Measurements from ENCODE around the gene SLC2A1.

SLC2A1 gene

GRCh38 chr1:42940851-42941639, 17.6 kb downstream of the SLC2A1 start:
- DNase-seq: no peak

GRCh38 chr1:42938645-42939615, 19.7 kb downstream of the SLC2A1 start:
- no peak for DNase-seq

GRCh38 chr1:42937836-42938644, 20.6 kb downstream of the SLC2A1 start:
- DNase-seq: no peak

DNA sequence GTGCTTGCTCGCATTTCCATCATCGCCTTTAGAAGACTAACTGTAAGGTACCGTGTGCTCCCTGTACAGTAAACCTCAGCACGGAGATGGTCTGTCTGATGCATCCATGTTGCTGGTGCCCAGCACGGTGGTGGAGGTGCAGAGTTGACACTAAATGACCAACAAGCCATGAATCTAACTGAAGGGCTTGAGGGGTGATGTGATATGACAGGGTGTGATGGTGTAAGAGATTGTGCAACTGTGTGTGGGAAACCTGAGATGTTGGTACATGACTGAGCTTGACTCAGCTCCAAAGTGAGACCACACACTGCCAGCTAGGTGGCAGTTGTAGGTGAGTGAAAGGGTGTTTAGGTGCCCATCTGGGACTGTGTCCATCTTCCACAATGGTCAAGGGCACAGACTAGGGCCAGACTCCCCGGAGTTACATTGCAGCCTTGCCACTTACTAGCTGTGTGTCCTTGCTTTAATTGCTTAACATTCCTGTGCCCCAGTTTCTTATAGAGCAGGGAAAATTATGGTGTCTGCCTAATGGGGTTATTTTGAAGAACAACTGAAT, 21.4 kb downstream of the SLC2A1 start:
- DNase-seq: no peak

DNA sequence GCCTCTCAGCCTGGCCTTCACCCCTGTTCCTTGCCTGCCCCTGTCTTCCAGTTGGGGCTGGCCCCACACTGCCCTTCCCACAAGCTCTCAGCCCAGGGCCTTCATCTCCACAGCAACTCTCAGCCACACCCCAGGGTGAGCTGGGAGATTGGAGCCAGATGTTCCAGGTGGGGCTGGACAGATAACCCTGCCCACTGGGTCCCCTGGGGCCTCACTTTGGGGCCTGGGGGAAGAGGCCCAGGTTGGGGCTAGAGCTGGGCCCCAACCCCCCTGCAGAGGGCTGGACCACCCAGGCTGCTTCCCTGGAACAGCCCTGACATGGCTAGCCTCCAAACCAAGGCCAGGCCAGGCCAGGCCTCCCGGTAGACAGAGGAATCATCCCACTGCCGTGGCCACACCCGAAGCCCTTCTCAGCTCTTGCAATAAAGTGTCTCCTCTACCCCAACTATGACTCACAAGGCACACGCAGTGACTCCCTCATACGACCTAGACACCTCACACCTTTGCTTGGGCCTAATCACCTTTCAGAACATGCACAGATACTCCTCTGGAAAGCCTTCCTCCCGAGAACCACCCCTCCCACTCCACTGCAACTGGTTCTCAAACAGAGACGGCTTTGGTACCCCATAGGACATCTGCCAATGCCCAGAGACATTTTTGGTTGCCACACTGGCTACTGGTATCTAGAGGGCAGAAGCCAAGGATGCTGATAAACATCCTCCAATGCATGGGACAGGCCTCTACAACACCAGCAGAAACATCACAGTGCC, 22.2 kb downstream of the SLC2A1 start:
- DNase-seq: no peak

GRCh38 chr1:42935971-42936308, 22.7 kb downstream of the SLC2A1 start:
- no peak for DNase-seq

- no peak for DNase-seq
Measured at GRCh38 chr1:42935313-42935895, 23.3 kb downstream of the SLC2A1 start.

DNA sequence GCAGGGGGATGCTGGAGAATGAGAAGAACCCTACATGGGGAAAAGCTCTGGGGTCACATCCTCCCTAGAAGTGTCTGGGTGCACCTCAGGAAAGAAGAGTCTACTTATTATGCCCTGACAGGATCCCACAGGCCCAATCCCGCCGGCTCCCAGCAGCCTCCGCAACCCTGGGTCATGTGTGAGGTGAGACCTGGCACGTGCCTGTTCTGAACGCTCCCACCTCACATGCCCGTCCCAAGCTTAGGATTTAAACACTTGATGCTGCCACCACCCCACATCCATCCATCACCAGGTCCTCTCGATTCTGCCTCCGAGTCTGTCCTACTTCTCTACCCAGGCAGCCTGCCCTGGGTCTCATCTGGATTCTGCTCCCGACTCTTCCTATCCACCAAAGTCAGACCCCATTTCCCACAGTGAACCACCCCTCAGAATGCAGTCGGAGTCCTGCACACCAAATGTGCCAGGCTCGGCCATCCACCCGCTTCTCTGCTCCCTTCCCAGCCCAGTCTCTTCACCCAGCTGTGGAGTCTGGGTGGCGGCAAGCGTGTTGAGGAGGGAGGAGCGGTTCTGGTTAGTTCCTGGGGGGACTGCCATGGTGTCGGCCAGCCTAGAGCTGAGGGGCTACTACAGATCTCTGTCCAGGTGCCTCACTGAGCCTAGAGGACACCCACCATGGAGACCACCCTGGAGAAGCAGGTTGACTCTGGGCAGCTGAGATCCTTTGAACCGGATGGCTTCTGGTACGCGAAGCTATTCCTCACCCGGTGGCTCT, 23.9 kb downstream of the SLC2A1 start:
- no peak for DNase-seq

DNA sequence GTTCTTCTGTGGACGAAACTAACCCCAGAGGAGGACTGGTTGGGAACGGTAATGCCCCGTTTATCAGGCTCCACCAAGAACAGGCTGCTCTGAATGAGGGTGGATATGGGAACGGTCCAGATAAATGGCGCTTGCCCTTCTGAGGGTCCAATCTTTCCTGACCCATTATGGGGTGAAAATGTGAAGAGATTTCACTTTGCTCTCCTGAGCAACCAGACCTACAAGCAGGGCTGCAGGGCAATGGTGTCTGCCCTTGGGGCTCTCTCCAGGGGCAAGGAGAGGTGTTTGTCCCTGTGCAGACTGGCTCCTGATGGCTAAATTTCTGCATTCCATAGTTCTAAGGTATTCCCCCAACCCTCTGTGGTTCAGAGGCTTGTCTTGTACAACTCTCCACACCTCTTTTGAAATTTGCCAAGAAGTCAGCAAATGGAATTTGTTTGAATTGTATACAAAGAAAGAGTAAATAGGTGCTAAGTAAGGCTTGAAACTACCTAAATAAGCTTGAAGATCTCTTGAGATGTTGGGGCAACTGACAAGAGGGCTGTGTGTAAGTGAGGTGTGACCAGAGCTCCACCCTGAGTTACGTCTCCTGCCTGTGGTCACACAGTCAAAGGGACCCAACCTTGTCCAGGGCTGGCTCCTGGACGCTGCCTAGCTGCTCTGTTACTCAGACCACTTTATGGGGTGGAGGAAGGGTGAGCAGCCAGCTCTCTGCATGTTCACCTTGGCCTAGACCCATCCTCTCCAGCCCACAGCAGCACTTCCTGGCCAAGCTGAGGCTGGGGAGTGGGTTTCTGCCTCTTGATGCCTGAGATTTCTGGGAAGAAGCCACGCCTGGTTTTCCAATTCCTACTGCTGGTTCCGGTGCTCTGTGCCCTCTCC, 24.8 kb downstream of the SLC2A1 start:
- no peak for DNase-seq

GRCh38 chr1:42933060-42933586, 25.5 kb downstream of the SLC2A1 start:
- no peak for DNase-seq

GRCh38 chr1:42932442-42932941, 26.2 kb downstream of the SLC2A1 start:
- no peak for DNase-seq

DNA sequence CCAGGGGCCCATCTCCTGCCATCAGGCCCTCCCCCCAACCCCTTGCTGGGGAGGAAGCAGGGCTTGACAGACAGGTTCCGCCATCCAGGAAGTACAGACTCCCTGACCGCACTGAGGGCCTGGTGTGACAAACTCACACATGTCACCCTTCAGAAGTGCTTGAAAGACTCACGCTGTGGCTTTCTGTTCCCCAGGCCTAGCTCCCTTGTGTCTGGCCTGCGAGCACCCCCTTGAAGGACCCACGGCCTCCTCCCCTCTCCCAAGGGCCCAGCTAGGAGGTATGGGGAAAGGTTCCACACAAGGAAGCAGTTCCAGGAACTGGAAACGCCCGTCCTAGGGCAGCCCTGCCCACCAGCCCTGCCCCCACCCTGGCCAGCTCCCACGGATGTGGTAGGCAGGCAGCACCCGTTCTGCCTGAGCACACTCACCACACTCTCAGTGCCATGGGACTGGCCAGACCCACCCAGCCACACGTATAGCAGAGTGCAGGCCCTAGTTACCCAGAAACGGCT, 26.7 kb downstream of the SLC2A1 start:
- DNase-seq: no peak

DNA sequence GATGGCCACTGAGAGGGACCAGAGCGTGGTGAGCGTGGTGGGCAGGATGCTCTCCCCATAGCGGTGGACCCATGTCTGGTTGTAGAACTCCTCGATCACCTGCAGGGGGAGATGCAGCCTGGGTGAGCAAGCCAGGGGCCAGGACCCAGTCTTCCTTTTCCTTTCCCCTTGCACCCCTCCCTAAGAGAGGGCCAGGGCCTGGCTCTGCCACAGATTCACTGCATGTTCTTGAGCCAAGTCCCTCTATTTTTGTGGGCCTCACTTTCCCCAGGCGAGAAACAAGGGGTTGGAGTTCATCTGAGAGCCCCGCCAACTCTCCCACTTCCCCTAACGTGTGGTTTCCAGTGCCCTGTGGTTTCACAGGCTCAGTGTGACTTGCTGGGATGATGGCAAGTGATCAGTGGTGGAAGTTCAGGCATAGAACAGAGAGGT, 27.5 kb downstream of the SLC2A1 start:
- peak; percentile 73 for DNase-seq

GRCh38 chr1:42930178-42931107, 28.2 kb downstream of the SLC2A1 start:
- no peak for DNase-seq

DNA sequence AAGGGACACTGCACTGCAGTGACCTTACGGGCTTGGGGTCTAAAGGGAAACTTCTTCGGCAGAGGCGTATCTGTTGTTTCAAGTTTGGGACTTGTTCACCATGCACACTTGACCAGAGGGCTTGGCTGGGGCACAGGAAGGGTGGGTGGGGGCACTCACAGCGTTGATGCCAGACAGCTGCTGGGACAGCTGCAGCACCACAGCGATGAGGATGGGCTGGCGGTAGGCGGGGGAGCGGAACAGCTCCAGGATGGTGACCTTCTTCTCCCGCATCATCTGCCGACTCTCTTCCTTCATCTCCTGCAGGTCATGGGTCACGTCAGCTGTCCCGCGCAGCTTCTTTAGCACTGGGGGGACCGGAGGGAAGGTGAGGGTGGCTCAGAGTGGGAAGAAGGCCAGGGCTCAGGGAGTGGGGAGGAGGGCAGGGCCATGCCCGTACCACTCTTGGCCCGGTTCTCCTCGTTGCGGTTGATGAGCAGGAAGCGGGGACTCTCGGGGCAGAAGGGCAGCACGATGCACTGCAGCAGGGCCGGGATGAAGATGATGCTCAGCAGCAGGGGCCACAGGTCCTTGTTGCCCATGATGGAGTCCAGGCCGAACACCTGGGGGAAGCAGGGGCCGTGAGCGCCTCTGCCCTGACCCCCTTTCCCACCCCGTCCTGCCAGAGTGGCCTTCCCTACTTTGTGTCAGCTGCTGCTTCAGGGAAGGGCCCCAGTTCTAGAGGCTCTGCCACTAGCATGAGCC, 29.1 kb downstream of the SLC2A1 start:
- DNase-seq: no peak

DNA sequence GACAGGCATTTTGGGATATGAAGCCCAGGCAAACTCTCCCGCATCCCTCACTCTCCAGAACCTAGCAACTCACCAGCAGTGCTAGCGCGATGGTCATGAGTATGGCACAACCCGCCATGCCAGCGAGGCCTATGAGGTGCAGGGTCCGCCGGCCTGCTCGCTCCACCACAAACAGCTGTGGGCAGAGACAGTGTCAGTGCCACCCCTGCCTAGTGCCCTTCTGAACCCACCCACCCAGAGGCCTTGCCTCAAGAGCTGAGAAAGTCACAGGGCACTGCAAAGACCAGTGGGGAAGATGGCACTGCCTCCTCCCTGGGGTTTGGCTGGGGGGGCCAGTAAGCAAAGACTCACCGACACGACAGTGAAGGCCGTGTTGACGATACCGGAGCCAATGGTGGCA, 29.8 kb downstream of the SLC2A1 start:
- DNase-seq: no peak

DNA sequence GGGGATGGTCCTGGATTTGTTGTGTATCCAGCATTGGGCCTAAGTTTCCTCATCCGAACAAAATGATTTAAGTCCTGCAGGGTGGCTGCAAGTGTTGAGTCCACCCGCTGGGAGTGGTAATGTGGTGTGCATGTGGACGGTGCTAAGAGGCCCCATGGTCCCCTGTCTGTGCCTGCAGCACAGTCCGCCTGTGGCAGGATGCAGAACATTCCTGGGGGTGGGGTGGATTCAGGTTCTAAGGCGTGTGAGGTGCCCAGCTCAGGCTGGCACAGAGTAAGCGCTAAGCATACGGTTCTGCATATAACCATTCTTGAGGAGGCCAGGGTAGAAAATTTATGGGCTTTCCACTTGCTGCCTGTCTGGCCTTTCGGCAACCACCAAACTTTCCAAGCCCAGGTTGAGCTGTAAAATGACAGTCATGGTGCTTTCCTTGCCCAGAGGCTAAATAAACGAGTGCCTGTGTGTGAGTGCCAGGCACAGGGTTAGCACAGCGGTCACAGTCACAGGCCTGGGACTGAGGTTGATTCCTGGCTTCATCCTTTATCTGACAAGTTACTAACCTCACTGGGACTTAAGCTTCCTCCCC, 30.7 kb downstream of the SLC2A1 start:
- DNase-seq: no peak
